A549 (cell line): ENCODE measurements around the gene CFB.

Experiments used
- CTCF ChIP-seq: fragments of >200 bp; sonication (Bioruptor Twin); formaldehyde crosslinking; IDR thresholded peaks from 3 replicates; pipeline ENCODE4 v1.5.1; 2016
- E2F6 ChIP-seq: IDR thresholded peaks from 2 replicates; pipeline ENCODE4 v1.6.1; 2012; ENCODE audit warnings: low read depth, borderline replicate concordance
- FOSL2 ChIP-seq, 2 experiments: fragments of 450-650 bp in 1 of 2; fragments of >200 bp in 1 of 2; sonication (Bioruptor Twin) in 1 of 2; formaldehyde crosslinking; IDR thresholded peaks; 2 replicates each; pipeline versions ENCODE4 v1.5.0 to v1.6.1; 2016 to 2020; ENCODE audit warnings: mild to moderate bottlenecking in 1 of 2, moderate library complexity in 1 of 2
- HMGXB4 ChIP-seq: fragments of 250-450 bp; sonication (Bioruptor Pico); IDR thresholded peaks from 2 replicates; pipeline ENCODE4 v1.5.0; 2021; ENCODE audit warnings: mild to moderate bottlenecking, moderate library complexity, borderline replicate concordance
- KDM1A ChIP-seq: fragments of 200-600 bp; sonication (generic); IDR thresholded peaks from 2 replicates; pipeline ENCODE4 v1.6.1; 2016; ENCODE audit warnings: low read depth, mild to moderate bottlenecking
- MAX ChIP-seq: IDR thresholded peaks from 2 replicates; pipeline ENCODE4 v1.6.1; 2012
- MAZ ChIP-seq: fragments of 150-350 bp; IDR thresholded peaks from 2 replicates; pipeline ENCODE4 v1.6.1; 2014; ENCODE audit warnings: antibody characterized with exemption, low read depth, low read length, borderline replicate concordance
- POLR2A ChIP-seq: IDR thresholded peaks from 2 replicates; pipeline ENCODE4 v1.6.1; 2012; ENCODE audit warnings: mild to moderate bottlenecking, low read length
- REST ChIP-seq: fragments of 200-600 bp; sonication (generic); IDR thresholded peaks from 2 replicates; pipeline ENCODE4 v1.6.1; 2016; ENCODE audit warnings: antibody characterized with exemption, mild to moderate bottlenecking, moderate library complexity
- SMC3 ChIP-seq: fragments of >200 bp; sonication (Bioruptor Twin); formaldehyde crosslinking; IDR thresholded peaks from 3 replicates; pipeline ENCODE4 v1.6.1; 2018; ENCODE audit warnings: inconsistent platforms

- TF ChIP-seq REST = no peak
- TF ChIP-seq SMC3 = no peak
- no peak for TF ChIP-seq FOSL2 (IDR thresholded peaks at IDR 0.05)
- TF ChIP-seq FOSL2 (CRISPR knock-in tag; IDR thresholded peaks at IDR 0.05) = no peak
- TF ChIP-seq MAX = no peak
- TF ChIP-seq E2F6 = no peak
- no peak for TF ChIP-seq HMGXB4 (CRISPR knock-in tag)
- no peak for TF ChIP-seq CTCF
- TF ChIP-seq POLR2A = no peak
- TF ChIP-seq MAZ = no peak
- no peak for TF ChIP-seq KDM1A
Measured at GRCh38 chr6:31963921-31964320, 18.0 kb downstream of the CFB start.
